Gastrocnemius medialis (tissue), 4 donors: ENCODE results near the gene NAV2.

Experiments used
- CTCF ChIP-seq, 5 experiments: fragments of 450-650 bp in 3 of 5; fragments of 200-600 bp in 2 of 5; sonication (generic) in 2 of 5; IDR thresholded peaks in 4 of 5; conservative IDR thresholded peaks in 1 of 5; 1 replicate in 4 of 5; 2 replicates in 1 of 5; pipeline ENCODE4 v1.5.1; 2016 to 2019; ENCODE audit warnings: antibody characterized with exemption in 5 of 5, mild to moderate bottlenecking in 3 of 5, moderate library complexity in 3 of 5
- POLR2A ChIP-seq, 2 donors: fragments of 450-650 bp; IDR thresholded peaks; one replicate each; pipeline ENCODE4 v1.6.1; 2017; ENCODE audit warnings: antibody characterized with exemption in 2 of 2, mild to moderate bottlenecking in 2 of 2, moderate library complexity in 2 of 2

GRCh38 chr11:20047769-20048154 is 335.1 kb downstream of the NAV2 start:
- TF ChIP-seq POLR2A (IDR thresholded peaks at IDR 0.05) (no peak), CTCF (IDR thresholded peaks at IDR 0.05 in 4 of 5, conservative IDR thresholded peaks at IDR 0.05 in 1 of 5) (no peak)
